Sciatic nerve (tissue), 2 donors: ENCODE results near the gene PRR29. TPM values are rescaled to one million over a fixed set of nuclear protein-coding genes. Genes with fewer than 3 reads are reported as not detected.
"Not testable (repeated sequence)": the region's sequence is repeated elsewhere in the genome, so short reads cannot be mapped to it uniquely, and the experiment has no call there.

Experiments
- ATAC-seq: fragments of 200-7000 bp; cut with Tn5 transposase; one replicate; pipeline ENCODE4 v1.9.1; 2020; ENCODE audit warnings: mild to moderate bottlenecking, moderate library complexity
- DNase-seq: peaks from one replicate; pipeline ENCODE4 v3.0.0-alpha.2; 2020; ENCODE audit warnings: low spot score
- intact Hi-C: fragments of 100-400 bp; cut with DNase I; formaldehyde crosslinking; loops from one replicate; pipeline ENCODE4 v1.14.2; 2022
- total RNA-seq: library from RNA; stranded (reverse); fragmentation: NEBNext Ultra II Directional; extraction: Animal tissue kit (Norgen Biotek cat#: 25700); gene quantifications from one replicate; pipeline ENCODE4 v1.2.1, GENCODE V29; 2021
- donor health status: DM: no; HTN: no; CAD: no.
- donor health status: DM: no; HTN: no; CAD: no.

The PRR29 gene
- total RNA-seq, 1 donor from 2014 or later: 1.0 TPM

- DNase-seq: no peak
- intact Hi-C loops: no loop called here
- no peak for ATAC-seq
These were observed 24.9 kb upstream of the PRR29 start for GRCh38 chr17:63973247-63973646.

DNA sequence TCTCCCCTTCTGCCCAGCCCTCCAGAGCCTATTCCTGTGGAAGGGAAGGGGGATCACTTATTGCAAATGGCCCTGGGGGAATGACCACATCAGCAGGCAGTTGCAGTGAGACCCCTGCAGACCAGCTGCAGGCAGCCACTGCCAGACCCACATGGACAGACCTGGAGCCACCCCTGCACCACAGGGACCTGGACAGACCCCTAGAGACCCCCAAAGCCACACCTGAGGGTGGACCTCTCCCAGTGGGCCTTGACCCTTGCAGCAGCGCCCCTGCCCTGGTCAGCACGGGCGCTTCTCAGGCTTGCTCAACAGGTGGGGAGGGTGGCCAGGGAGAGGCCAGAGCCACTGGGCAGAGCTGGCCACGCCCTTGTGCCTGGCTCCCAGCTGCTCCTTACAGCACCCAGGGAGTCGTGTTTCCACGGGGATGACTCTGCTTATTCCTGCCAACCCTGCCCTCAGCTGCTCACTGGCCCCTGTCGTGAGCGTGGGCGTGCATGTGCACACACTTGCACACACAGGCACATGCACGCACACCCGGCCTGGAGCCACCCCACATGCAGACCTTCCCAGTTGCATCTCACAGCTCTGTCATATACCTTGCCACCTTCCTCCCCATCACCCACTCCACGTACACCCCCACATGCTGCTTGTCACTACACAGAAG, 24.1 kb upstream of the PRR29 start:
- intact Hi-C loops: no loop called here
- no peak for ATAC-seq
- no peak for DNase-seq

DNA sequence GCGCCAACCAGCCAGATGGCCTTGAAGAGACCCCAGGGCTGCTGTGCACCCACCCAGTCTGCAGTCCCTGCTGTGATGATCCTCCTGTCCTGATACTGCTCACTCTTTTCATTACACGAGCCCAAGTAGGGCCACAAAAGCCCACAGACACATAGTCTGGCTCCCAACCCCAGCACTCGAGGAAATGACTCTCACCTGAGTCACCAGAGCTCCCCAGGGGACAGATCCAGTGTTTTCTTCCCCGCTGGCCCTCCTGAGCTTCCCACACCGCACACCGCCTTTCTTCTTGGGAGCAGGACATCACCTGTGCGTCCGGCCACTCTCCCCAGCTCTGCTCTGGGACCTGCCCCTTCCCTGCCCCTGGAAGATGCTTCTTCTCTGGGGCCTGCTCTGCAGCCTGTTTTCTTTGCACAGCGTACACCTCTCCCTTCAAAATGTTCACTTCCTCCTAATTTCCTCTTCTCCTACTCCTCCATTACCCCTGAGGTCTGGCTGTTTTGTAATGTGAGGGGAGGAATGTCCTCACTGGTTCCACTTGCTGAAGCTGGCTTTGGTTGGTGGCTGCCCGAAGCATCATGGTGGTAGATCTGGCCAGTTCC, 23.5 kb upstream of the PRR29 start:
- intact Hi-C loops: no loop called here
- no peak for DNase-seq
- no peak for ATAC-seq

GRCh38 chr17:63975541-63976092, 22.5 kb upstream of the PRR29 start:
- intact Hi-C loops: no loop called here
- ATAC-seq (no peak), DNase-seq (no peak)

DNA sequence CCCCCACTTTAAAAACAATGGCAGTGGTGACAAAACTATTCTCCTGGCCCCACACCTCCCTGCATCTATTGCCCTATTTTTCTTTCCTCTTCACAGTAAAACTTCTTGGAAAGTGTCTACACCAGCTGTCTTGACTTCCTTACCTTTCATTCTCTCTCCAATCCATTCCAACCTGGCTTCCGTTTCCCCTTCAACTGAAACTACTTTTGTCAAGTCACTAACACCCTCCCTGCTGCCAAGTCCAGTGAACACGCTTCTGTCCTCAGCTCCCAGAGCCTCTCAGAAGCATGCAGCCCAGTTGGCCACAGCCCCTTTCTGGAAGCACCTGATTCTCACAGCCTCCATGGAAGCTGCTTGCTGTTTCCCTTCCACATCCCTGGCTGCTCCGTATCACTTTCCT, 21.4 kb upstream of the PRR29 start:
- ATAC-seq: no peak
- DNase-seq: no peak

DNA sequence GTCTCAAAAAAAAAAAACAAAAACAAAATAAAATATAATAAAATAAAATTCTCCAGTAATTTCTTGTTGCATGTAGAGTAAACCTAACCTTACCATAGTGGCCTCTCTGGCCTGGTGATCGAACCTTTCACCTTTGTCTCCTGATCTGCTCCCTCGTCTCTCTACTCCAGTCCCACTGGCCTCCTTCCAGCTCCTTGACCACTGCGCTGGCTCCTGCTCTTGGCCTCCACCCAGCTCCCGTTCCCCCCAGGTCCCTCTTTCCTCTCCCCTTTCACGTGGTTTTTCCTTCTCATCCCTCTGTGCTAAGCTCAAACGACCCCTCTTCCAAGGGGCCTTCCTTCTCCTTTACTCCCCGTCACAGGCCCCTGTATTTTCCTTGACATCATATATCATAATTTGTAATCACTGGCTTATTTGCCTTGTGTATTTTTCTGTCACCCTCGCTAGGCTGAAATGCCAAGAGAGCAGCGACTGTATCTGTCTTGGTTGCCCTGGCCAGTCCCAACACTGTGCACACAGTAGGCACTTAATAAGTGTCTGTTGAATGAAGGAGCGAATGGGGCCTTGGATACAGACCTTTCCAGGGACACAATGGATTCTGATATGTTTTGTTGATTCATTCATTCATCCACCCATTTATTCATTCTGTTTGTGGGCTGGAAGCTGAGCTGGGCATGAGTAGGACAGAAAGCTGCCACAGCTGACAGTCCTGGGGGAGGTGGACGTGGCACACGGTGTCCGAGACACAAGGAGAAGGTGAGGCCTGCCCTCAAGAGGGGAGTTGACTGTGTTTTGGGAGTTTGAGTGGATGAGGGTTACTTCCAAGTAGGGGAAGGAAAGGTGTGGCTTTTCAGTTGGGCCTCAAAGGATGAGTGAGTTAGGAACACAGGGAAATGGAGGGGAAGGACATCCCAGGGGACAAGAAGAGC, 19.6 kb upstream of the PRR29 start:
- ATAC-seq (no peak), DNase-seq (no peak)
- intact Hi-C loops: no loop called here

More for the DNA sequence above, 21.4 kb upstream of the PRR29 start:
- intact Hi-C loops: no loop called here

GRCh38 chr17:63982641-63983040, 15.5 kb upstream of the PRR29 start:
- ATAC-seq, intact Hi-C loops, DNase-seq: not testable (repeated sequence)

DNA sequence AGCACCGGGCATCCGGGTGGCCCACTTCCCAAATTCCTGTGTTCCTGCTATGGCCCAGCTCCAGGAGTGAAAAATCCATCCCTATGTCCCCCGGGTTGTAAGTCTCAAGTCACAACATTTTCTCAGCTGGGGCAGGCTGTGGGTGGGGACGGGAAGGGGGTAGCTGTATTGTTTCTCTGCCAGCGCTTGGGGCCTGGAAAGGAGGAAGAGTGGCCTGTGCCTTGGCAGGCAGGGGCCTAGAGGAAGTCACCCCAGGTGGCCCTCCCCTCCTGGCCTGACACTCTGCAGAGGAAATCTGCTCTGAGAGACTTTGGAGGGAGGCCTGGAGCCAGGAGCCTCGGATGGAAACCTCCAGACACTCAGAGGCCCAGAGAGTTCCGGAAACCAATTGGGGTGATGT, 14.8 kb upstream of the PRR29 start:
- intact Hi-C loops: no loop called here
- ATAC-seq (no peak), DNase-seq (no peak)

DNA sequence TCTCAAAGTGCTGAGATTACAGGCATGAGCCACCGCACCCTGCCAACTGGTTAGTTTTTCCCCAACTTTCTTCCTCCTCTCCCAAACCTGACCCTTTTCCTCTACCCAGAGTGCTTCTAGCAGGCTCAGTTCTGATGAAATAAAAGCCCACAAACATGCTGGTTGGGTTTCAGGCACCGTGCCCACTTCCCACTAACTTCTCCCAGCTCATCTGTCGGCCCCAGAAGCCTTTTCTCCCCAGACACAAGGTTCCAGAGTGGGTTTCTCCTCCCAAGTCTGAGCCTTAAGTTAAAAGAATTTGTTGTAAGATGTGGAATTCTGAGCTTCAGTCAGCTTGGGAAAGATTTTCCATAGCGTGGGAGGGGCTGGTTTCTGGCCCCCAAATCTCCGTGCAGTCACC, 13.9 kb upstream of the PRR29 start:
- intact Hi-C loops: no loop called here
- ATAC-seq: no peak
- no peak for DNase-seq

- ATAC-seq (peak; percentile 90), DNase-seq (no peak)
- intact Hi-C loops: no loop called here
These were observed 13.3 kb upstream of the PRR29 start for GRCh38 chr17:63984651-63985386.

DNA sequence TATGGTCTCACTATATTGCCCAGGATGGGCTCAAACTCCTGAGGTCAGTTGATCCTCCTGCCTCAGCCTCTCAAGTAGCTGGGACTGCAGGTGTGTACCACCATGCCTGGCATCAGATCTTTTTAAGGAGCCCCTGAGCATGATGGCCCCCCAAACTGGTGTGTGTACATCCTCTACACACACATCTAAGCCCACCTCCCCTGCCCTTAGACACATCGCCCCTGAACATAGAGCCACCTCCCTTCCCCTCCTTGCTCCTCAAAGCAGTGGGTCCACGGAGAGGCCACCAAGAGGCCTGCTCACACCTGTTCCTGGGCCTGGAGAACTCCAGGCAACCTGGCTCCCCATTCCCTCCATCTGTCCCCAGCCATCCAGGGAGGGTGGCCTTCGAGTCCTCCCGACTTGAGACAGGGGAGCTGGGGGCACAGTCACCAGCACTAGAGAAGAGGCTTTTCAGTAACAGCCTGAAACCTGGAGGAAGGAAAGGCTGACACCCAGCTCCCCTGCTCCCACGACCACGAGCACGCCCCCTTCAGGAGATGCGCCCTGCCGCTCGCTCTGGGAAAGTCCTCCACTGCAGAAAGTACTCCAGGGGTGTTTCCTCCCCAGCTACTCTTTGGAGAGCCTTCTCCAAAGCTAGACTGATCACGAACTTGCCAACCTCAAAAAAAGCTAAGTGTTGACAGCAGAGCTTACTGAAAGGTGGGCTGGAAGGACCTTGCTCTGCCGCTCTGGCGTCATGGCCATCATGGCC, 12.6 kb upstream of the PRR29 start:
- DNase-seq (no peak), ATAC-seq (no peak)
- intact Hi-C loops: no loop called here

DNA sequence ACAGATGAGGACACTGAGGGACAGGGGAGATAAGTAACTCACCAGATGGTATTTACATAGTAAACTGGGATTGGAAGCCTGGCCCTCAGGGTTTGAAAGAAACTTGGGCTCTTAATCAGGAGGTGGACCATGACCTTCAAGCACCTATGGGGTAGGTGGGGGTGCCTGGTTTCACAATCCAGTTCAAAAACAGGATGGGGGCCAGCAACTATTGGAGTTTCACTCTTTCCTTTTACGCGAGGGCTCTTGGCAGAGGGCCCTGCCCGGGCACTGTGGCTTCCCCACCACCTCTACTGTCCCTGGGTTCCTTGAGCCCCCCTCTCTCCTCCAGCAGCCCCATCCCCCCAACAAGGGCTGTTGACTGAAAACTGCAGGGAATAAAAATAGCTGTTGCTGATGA, 11.3 kb upstream of the PRR29 start:
- intact Hi-C loops: no loop called here
- DNase-seq: no peak
- no peak for ATAC-seq

- no peak for DNase-seq
- intact Hi-C loops: no loop called here
- ATAC-seq: no peak
These were observed 10.7 kb upstream of the PRR29 start for GRCh38 chr17:63987221-63988126.

GRCh38 chr17:63988127-63988478, 10.0 kb upstream of the PRR29 start:
- no peak for DNase-seq
- intact Hi-C loops: no loop called here
- no peak for ATAC-seq

GRCh38 chr17:63988741-63989621, 9.2 kb upstream of the PRR29 start:
- intact Hi-C loops: no loop called here
- ATAC-seq (no peak), DNase-seq (no peak)

DNA sequence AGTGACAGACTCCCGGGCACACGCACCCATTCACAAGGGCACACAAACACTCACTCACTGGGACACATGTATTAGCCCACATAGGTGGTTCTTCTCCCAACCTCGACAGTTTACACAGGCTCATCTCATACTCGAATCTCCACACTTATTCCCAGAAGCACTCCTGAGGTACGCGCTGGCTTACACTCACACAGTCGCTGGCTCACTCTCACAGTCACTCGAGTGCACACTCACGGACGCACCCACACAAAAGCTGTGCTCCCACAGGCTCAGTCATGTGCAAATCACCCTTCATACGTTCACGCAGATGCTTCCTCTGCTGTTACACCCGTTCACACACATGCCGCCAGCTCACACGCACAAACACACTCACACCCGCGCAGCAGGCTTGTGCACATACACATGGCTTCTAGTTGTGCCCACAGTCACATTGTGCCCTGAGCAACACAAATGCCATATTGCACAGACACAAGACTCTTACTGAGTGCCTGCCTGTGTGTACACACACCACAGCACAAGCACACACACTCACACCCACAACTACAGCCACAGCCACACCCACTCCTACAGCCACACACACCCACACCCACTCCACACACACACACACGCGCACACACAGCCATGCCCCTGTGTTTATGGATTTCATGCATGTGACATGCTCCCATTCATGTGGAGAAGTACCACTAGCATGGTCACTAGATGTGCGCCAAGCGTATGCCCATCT, 8.4 kb upstream of the PRR29 start:
- DNase-seq (no peak), ATAC-seq (no peak)
- intact Hi-C loops: no loop called here
